Measurements from ENCODE around the gene SORCS2.

- TF ChIP-seq CTCF (IDR thresholded peaks at IDR 0.05; ENCODE audit: insufficient read depth, low read depth, low read length) (no peak), EZH2 (IDR thresholded peaks at IDR 0.05; ENCODE audit: insufficient read depth, low read length) (no peak)
Measured at GRCh38 chr4:7282786-7283440, 90.6 kb downstream of the SORCS2 start.

All from astrocyte (in vitro differentiated cells and primary cell).